Nephron progenitor cell (in vitro differentiated cells): ENCODE results near the gene ETHE1.
"Not testable (repeated sequence)": the region's sequence is repeated elsewhere in the genome, so short reads cannot be mapped to it uniquely, and the experiment has no call there.

Experiments
- DNase-seq: peaks from one replicate; pipeline ENCODE4 v3.0.0; 2021
- H3K27ac Mint-ChIP-seq: 2 replicates; pipeline ENCODE4 v1.8.0; 2021; ENCODE audit warnings: mild to moderate bottlenecking, moderate library complexity, mixed read lengths
- H3K27me3 Mint-ChIP-seq: 2 replicates; pipeline ENCODE4 v1.8.0; 2021; ENCODE audit warnings: mild to moderate bottlenecking, low read depth, mixed read lengths; ENCODE audit not compliant: poor library complexity
- H3K36me3 Mint-ChIP-seq: 2 replicates; pipeline ENCODE4 v1.8.0; 2021; ENCODE audit warnings: low read depth, mixed read lengths
- H3K4me1 Mint-ChIP-seq: 2 replicates; pipeline ENCODE4 v1.8.0; 2021; ENCODE audit warnings: mixed read lengths
- H3K4me3 Mint-ChIP-seq: 2 replicates; pipeline ENCODE4 v1.8.0; 2021; ENCODE audit warnings: mild to moderate bottlenecking, moderate library complexity, mixed read lengths
- H3K9me3 Mint-ChIP-seq: 2 replicates; pipeline ENCODE4 v1.8.0; 2021; ENCODE audit warnings: mild to moderate bottlenecking, moderate library complexity, mixed read lengths
- CTCF ChIP-seq: fragments of 200-600 bp; sonication (generic); IDR thresholded peaks from 2 replicates; pipeline ENCODE4 v1.5.0; 2021; ENCODE audit warnings: antibody characterized with exemption

ETHE1 gene

DNA sequence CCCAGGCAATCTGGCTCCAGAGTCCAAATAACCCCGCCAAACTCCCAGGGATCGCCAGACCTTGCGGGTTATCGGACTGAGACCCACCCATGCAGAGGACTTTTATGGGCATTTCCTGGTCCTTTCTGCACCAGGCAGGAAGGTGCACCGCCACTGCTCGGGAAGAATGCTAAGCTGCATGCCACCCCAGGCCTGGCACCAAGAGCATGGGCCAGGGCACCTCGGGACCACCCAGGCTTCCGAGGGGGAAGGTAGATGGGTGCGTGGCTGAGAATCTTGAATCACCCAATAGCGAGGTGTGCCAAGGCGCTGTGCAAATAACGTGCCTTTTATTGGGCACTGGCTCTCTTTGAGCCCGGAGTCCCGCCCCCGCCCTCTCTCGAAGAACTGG, 5.6 kb upstream of the ETHE1 start:
- H3K36me3 Mint-ChIP-seq: peaks cover 18% of the 10 kb centered on the region
- H3K4me1 Mint-ChIP-seq: peaks cover 41% of the 10 kb centered on the region
- no peak for DNase-seq
- H3K27ac Mint-ChIP-seq: peak overlapping the region; percentile 96
- peak overlapping the region; percentile 84 for H3K4me3 Mint-ChIP-seq
- no peak for TF ChIP-seq CTCF
- H3K9me3 Mint-ChIP-seq: no peaks in the 10 kb centered on the region
- peaks cover 2% of the 10 kb centered on the region for H3K27me3 Mint-ChIP-seq

DNA sequence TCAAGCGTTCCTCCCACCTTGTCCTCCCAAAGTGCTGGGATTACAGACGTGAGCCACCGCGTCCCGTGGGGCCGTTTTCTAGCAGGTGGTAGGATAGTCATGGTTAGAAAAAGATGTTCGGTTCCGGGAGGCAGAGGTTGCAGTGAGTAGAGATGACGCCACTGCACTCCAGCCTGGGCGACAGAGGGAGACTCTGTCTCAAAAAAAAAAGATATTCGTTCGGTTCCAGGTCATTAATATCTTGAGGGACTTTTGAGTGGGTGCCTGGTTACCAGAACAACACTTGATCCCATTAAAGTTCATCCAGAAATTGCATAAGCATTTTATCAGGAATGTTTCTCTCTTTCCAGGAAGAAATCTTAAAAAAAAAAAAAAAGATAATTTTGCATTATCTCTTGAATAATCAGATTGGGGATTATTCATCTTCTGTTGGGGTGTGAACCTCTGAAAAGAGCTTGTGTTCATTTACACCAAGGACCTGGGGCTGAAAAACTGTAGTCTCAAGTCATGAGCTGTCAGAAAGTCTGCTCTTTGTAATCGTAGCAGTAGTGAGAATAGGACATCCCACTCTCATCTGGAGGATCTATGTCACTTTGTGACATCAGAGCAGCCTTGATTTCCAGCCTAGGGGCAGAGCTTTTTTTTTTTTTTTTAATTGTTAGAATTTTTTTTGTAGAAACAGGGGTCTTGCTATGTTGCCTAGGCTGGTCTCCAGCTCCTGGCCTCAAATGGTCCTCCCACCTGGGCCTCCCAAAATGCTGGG, 1.0 kb upstream of the ETHE1 start:
- no peak for TF ChIP-seq CTCF
- Mint-ChIP-seq H3K27ac (no peak overlapping the region), H3K36me3 (no peaks in the 10 kb centered on the region), H3K27me3 (peaks cover 6% of the 10 kb centered on the region), H3K4me1 (peaks cover 46% of the 10 kb centered on the region), H3K4me3 (peak overlapping the region; percentile 58), H3K9me3 (no peaks in the 10 kb centered on the region)
- DNase-seq: no peak

- peak; percentile 46 for DNase-seq
- Mint-ChIP-seq H3K27ac (no peak overlapping the region), H3K4me1 (peaks cover 37% of the 10 kb centered on the region), H3K36me3 (no peaks in the 10 kb centered on the region), H3K9me3 (no peaks in the 10 kb centered on the region), H3K4me3 (peak overlapping the region; percentile 91), H3K27me3 (peaks cover 6% of the 10 kb centered on the region)
- no peak for TF ChIP-seq CTCF
These were observed 897 bp downstream of the ETHE1 start for GRCh38 chr19:43525836-43526771.

DNA sequence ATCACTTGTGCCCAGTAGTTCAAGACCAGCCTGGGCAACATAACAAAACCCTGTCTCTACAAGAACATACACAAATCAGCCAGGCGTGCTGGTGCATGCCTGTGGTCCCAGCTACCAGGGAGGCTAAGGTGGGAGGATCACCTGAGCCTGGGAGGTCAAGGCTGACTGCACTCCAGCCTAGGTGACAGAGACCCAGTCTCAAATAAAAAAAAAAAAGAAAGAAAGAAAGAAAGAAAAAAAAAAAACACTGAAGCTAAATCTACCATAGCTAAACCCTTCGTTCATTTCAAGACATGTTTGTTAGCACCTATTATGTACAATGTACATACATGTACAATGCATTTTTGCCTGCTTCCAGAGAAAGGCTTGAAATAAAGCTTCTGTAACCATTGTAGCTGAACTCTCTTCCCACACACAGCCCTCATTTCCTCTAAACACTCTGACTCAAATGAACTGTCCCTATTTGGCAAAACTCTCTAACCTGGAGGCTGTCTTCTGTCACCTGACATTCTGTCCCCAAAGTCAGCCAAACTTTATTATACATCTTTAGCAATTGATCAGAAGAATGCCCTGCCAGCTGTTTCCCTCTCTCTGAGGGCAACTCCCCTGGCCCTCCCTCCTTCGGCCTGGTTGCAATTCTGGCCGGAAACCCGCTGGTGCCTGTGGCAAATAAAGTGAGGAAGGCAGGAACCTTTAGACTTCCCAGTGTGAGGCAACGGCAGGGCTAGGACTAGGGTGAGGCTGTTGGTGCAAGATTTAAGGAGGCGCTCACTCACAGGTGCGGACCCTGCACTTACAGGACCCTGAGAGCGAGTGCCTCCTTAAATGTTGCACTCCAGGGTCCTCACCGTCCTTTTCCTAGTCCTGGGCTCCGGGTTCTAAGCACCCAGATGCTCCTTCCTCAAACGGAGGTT, 1.8 kb downstream of the ETHE1 start:
- Mint-ChIP-seq H3K4me1 (peaks cover 37% of the 10 kb centered on the region), H3K27ac (peak overlapping the region; percentile 0), H3K27me3 (peaks cover 6% of the 10 kb centered on the region), H3K4me3 (peak overlapping the region; percentile 91), H3K9me3 (no peaks in the 10 kb centered on the region), H3K36me3 (no peaks in the 10 kb centered on the region)
- no peak for TF ChIP-seq CTCF
- DNase-seq: peak; percentile 36

GRCh38 chr19:43523696-43524095, 3.3 kb downstream of the ETHE1 start:
- not testable (repeated sequence) for DNase-seq, H3K27me3 Mint-ChIP-seq, H3K36me3 Mint-ChIP-seq, H3K9me3 Mint-ChIP-seq, H3K4me3 Mint-ChIP-seq, H3K27ac Mint-ChIP-seq
- H3K4me1 Mint-ChIP-seq: peaks cover 43% of the 10 kb centered on the region

GRCh38 chr19:43522929-43523328, 4.1 kb downstream of the ETHE1 start:
- DNase-seq: no peak
- Mint-ChIP-seq H3K27me3 (peaks cover 6% of the 10 kb centered on the region), H3K36me3 (peaks cover 4% of the 10 kb centered on the region), H3K4me1 (peaks cover 41% of the 10 kb centered on the region), H3K27ac (no peak overlapping the region), H3K4me3 (no peak overlapping the region), H3K9me3 (no peaks in the 10 kb centered on the region)
- no peak for TF ChIP-seq CTCF
